SK-N-DZ (cell line): Measurements from ENCODE around the gene SYTL5.

ENCODE experiments used
- DNase-seq: peaks from one replicate; pipeline ENCODE4 v3.0.0-alpha.2; 2015; ENCODE audit warnings: low spot score
- small RNA-seq, 2 experiments: library from RNA; depleted of rRNA; stranded (forward); fragments of <200 nt; gene quantifications; one replicate each; pipeline ENCODE3, GENCODE V24; 2014

Gene SYTL5

GRCh38 chrX:38138157-38138891 lies 132.0 kb downstream of the SYTL5 start:
- no peak for DNase-seq

DNA sequence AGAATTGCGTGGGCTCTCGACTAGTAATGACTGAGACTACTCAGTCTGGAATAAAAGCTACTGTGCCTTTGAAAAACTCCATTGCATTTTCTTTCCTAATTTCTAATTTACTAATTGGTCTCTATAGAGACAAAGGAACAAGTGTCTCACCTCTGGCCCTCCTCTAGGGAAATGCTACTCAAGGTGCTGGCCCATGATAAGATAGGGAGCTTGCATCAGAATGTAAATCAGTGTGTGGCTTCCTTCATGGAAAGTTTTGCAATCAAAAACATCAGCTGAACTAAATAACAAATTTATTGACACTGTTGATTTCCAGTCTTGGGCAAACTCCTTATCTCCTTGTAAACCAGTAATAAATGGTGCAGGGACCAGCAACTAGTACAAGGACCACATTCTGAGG lies 132.5 kb downstream of the SYTL5 start:
- DNase-seq = no peak

GRCh38 chrX:38142610-38143009 lies 136.3 kb downstream of the SYTL5 start:
- DNase-seq = no peak

- no peak for DNase-seq
These were observed 142.7 kb downstream of the SYTL5 start for GRCh38 chrX:38149016-38149415.

GRCh38 chrX:38150993-38151392 lies 144.6 kb downstream of the SYTL5 start:
- no peak for DNase-seq

DNA sequence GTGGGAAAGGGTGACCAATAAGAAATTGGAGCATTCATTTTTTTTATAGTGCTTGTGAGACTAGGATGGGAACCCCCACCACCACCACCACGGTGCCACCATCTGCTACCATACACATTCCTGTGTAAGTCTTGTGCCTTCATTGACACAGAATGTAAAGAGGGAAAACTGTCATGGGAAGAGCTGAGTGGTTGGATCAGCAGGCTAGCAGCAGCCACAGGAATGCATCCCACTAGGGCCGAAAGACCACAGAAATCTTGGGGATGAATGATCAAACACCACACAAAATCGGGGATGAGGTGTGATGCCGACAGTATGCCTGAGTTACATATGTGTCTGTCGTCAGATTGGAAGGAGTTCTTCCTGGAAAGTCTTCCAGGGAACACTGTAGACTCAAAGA lies 145.1 kb downstream of the SYTL5 start:
- no peak for DNase-seq

DNA sequence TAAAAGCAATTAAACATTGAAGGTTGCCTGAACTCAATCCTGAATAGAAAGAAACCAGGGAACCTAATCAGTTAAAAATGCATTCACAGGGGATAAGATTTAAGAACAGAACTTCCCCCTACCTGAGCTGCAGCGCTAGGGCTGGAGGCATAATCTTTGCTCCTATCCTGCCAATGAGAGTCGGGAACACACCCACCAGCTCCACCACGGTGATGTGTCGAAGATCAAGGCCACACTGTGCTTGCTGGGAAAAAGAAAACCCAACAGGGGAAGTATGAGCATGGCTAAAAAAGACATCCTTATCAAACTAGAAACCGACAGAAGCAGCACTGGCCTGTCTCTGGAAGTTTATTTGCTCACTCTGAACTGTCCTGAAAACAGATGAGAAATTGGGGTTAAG lies 148.0 kb downstream of the SYTL5 start:
- no peak for DNase-seq

DNA sequence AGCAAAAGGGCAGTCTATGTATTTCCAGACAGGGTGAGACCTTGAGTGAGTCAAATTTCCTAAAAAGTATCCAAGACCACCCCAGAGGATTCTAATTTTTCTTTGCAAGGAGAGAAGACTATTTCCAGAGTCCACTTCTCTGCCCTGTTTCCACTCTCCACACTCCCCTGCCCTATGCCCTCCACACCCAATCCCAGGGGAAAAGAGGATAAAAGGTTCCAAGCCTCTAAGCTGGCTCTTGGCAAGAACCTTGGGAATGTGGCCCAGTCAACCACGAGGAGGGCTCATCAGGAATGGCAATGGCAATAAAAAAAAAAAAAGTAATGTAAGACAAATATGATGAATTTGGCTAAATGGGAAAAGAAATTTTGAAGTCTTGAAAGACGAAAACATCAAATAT lies 148.5 kb downstream of the SYTL5 start:
- no peak for DNase-seq

DNA sequence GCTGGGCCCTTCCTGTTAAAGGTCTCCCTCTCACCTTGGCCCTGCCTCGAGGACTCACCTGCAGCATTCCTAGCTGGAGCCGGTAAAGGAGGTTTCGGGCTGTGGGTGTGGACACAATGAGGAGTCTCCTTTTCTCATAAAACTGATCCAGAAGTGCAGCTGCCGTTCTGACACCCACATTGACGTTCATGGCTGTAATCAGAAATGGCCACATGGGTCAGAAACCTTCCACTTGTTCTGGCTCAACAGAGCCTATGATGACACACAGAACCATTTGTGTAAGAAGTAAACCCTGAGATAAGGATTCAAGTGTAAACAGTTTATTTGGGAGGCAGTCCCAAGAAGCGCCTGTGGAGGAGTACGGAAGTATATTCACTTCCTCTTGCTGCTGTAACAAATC lies 150.5 kb downstream of the SYTL5 start:
- DNase-seq = no peak

DNA sequence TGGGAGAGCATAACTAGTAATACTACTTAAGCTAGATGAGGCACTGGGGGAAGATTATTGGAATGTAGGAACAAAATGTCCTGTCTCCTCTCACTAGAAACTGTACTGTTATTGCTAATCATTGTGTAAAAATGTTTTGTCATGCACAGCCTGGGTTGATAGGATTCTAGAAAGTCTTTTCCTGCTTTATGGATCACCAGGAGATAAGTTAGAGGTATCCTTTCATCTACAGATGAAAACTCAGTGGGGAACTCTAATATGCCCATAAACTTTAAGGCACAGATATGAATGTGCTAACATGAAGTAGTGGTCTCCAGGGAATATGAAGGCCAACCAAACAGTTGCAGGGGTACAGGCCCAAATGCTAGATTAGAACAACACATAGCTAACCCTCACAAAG lies 156.8 kb downstream of the SYTL5 start:
- no peak for DNase-seq

- DNase-seq = no peak
These were observed 158.7 kb downstream of the SYTL5 start for GRCh38 chrX:38165023-38165422.

GRCh38 chrX:38166478-38167083 lies 160.2 kb downstream of the SYTL5 start:
- peak; percentile 2 for DNase-seq

GRCh38 chrX:38170556-38170955 lies 164.2 kb downstream of the SYTL5 start:
- DNase-seq = no peak

DNA sequence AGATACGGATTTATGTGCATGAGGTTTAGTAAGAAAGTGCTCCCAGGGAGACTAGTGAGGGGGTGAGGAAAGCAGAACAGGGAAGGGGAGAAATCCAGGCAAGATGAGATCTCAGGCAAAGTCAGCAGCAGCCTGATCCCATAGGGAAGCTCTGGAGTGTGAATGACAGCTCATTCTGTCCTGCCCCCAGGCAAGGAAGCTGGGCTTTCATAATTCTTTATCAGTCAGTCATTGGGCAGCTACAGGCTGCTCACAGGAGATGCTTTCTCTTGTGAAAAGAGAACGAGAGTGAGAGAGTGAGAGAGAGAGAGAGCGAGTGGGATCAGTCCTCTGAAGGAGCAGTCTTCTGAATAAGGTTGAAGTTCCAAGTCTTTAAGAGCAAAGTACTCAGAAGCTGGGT lies 166.2 kb downstream of the SYTL5 start:
- no peak for DNase-seq

GRCh38 chrX:38175139-38175538 lies 168.8 kb downstream of the SYTL5 start:
- peak; percentile 36 for DNase-seq

DNA sequence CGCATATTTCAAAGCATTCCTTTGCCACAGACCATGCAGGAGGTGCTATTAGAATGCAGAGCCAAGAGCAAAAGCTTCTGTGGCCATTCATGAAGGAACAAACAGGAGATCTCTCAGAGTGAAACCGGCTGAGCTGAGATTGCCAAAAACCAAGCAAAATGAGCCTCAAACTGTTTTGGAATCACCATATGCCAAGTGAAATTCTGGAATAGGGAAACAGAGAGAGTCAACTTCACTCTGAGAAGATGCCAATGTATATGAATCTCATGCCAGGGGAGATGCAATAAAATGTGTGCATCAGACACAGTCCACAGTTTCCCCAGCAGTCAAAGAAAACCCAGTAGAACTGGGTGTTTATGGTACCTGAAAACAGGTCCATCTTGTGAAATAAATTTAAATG lies 172.0 kb downstream of the SYTL5 start:
- DNase-seq = no peak

Small RNA genes within 50 kb of the gene (small RNA-seq; reads per million reads assigned to genes)
- gene MIR548AJ2 = 0 reads per million in 2 experiments
